Stimulated activated CD4-positive, alpha-beta T cell treated with anti-CD3 and anti-CD28 coated beads, Interleukin-2, amount 100 ng/mL, for 24 hours (primary cell): ENCODE results near the gene MYO18A.
A peak's percentile ranks its signal among the peaks of the same experiment; 100 is the strongest.
"Not testable (repeated sequence)": the region's sequence is repeated elsewhere in the genome, so short reads cannot be mapped to it uniquely, and the experiment has no call there.

Source experiments
- DNase-seq, 2 donors: peaks; one replicate each; pipeline ENCODE4 v3.0.0-alpha.2; 2020

The MYO18A gene

DNA sequence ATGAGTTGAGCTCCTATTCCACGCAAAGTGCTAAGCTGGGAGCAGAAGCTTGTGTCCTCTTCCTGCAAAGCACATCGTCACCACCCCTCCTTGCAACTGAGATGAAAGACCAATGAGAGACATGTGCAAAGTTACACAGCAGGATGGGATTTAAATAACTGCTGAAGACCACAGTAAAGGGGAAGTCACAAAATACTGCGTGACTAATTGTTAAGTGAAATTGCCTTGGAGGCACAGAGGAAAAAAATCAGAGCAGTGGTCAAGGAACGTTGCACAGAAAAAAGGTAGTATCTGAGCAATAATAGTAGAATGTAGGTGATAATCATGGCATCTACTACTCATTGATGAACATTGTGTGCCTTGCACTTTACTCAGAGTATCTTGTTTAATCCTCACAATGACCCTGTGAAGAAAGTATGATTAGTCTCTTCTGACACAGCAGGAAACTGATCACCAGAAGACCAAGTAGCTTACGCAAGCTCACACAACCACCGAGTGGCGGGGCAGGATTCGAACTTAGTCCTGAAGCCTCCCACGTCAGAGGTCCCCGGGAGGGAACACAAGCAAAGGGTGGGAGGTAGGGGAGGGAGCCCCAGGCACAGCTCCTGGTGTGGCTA lies 15.4 kb upstream of the MYO18A start:
- no peak for DNase-seq

DNA sequence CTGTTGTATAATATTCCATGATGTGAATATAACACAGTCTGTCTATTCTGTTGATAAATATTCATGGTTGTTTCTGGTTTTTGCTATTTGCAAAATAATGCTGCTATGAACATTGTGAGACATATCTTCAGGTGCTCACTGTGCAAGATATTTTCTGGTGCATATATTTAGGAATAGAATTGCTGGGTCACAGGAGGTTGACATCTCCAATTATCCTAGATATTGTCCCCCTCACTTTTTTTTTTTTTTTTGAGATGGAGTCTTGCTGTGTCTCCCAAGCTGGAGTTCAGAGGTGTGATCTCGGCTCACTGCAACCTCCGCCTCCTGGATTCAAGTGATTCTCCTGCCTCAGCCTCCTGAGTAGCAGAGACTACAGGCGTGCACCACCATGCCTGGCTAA lies 14.5 kb upstream of the MYO18A start:
- DNase-seq: no peak

GRCh38 chr17:29193146-29193545 lies 12.9 kb upstream of the MYO18A start:
- no peak for DNase-seq

- no peak for DNase-seq
Observed at GRCh38 chr17:29190592-29191207, 10.5 kb upstream of the MYO18A start.

DNA sequence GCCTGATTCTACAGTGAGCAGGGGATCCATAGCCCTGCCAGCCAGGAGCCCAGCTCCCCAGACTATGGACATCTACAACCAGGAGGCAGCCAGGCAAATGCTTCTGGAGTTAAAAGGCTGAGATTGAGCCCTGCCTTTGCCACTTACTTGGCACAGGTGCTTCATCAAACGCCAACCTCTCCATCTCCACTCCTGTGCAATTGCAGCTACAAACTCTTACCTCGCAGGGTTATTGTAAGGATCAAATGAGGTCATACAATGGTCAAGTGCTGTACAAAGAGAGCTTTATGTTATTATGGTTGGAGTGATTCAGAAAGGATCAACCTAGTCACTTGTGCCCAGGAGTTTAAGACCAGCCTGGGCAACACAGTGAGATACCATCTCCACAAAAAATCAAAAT lies 9.8 kb upstream of the MYO18A start:
- DNase-seq: no peak

DNA sequence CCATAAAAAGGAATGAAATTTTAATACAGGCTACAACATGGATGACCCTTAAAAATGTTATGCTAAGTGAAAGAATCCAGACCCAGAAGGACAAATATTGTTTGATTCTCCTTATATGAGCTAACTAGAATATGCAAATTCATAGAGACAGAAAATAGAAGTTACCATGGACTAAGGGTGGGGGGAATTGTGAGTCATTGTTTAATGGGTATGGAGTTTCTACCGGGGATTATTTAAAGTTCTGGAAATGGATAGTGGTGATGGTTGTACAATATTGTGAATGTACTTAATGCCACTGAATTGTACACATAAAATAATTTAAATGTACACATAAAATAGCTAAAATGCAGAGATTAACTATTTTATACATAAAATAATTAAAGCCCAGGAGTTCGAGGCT lies 9.2 kb upstream of the MYO18A start:
- no peak for DNase-seq

DNA sequence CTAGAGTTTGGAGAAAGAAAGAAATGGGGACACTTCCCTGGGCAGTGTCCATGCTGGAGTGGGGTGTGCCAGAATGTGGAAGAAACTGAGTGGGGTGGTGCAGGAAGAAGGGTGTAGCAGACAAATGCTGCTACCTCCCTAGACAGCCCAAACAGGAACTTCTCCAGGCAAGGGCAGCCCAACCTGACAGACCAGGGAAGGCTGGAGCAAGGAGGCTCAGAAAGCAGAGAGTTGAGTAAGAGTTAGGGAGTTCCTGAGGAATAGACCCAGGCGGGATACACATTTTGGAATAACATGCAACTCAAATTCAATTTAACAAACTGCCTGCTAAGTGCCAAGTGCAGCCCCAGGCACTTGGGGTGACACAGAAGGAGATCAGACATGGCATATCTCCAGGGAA lies 1.0 kb upstream of the MYO18A start:
- DNase-seq: no peak

DNA sequence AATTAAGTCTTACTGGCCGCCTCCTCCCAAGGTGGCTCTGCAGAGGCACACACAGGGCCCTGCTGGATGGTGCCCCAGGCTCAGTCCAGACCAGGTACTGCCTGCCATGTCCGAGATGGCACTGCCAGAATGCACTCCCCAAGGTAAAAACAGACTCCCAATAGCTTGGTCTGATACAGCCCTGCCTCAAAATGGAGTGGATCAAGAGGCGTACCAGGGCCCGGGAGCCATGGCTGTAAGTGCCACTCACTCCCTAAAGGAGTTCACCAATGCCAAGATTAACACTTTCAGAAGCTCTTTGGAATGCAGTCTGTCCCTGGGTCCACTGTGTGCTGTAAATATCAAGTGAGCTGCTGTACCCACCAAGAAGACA lies 576 bp upstream of the MYO18A start:
- DNase-seq: no peak

DNA sequence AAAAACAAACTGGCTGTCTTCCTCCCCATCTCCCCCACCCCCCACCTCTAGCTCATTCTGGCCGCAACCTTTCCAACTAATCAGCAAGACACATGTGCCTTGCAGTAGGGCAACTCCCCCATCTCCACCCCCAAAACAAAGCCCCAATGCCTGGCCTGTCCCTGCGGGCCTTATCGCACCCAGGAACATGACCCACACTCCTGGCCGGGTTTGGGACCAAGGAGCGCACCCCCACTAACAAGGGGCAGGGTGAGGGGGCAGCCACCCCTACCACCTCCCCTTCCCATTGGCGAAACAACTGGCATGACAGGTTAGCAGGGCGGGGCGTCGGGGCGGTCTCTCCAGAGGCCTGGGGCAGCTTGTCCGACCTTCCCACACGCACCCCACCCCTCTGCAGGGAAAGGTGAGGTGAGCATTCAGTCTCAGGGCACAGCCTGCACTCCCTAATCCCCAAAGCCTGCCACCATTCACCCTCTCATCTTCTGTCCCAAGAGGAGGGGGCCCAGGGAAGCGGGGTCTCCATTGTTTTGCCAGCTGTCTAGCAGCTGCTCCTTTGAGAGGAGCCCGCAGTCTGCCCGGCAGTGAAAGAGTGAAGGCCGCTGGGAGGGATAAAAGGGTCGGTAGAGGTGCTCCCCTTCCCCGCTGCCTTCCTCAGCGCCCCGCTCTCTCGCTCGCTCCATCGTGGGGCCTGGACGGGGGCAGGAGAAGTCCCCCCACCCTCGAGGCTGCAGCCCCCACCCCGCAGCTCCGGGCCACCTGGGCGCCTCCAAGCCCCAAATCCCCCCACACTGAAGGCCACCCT lies 765 bp downstream of the MYO18A start:
- DNase-seq: no peak

- DNase-seq: no peak
Observed at GRCh38 chr17:29178750-29179231, 1.4 kb downstream of the MYO18A start.

DNA sequence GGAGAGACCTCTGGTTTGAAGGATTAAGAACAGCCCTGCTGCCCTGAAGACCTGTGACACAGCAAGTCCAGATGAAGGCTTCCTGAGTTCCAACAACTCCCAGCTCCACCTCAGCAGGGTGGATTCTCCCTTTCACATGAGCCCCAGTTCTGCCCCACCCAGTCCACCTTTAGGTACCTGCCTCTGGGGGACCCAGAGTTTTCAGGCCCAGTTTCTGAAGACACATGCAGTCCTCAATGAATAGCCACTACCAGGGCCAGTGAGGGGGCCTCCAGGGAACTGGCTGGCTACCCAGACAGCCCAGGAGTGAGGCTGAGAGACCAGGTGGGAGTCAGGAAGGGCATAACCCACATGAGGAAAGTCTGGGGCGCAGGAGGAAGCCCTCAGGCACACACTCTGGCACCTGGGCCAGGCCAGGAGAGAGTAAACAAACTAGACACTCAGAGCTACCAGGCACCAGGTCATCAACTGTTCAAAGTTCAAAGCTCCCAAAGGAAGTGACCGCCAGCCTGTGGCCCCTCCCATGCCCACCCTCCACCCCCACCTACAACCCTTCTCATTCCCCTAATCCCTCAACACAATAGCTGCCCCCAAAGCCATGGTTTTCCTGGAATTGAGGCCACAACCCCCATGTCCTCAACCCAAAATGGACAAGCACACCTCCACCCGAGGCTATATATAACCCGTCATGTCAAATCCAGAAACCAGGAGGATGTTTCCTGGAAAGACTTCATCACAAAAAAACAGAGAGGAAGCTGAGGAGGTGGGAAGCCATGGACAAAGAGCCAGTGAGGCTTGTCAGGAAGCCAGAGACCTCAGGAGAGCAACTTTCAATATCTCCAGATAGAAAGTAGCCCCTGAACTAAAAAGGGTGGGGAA lies 2.1 kb downstream of the MYO18A start:
- DNase-seq: no peak

- no peak for DNase-seq
Observed at GRCh38 chr17:29177541-29177870, 2.7 kb downstream of the MYO18A start.

- DNase-seq: peak; percentile 64 to 65
Observed at GRCh38 chr17:29176558-29177351, 3.4 kb downstream of the MYO18A start.

DNA sequence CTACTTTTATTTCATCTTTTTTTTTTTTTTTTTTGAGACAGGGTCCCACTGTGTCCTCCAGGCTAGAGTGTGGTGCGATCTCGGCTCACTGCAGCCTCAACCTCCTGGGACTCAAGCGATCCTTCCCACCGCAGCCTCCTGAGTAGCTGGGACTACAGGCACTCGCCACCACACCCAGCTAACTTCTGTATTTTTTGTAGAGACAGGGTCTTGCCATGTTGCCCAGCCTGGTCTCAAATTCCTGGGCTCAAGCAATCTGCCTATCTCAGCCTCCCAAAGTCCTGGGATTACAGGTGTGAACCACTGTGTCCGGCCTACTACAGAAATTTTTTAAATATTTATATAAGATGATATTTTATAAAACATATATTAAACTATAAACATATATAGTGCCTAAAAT lies 4.8 kb downstream of the MYO18A start:
- DNase-seq: no peak

DNA sequence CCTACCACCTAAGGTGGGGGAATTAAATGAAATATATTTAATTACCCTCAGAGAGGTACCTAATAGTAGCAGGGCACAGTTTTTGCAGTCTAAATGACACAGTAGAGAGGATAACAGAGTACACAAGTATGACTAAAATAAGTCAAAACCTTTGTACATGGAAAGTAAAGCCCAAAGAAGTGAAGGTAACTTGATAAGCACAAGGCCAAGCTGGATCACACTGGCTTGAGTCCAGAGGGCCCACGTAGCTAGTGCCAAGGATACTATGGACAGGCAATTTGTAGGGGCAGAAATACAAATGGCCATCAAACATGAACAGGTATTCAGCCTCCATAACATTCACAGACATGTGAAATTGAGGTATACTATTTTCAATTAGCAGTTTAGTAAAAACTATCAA lies 7.6 kb downstream of the MYO18A start:
- no peak for DNase-seq

GRCh38 chr17:29170682-29171081 lies 9.5 kb downstream of the MYO18A start:
- no peak for DNase-seq

GRCh38 chr17:29169806-29170591 lies 10.2 kb downstream of the MYO18A start:
- DNase-seq: no peak

DNA sequence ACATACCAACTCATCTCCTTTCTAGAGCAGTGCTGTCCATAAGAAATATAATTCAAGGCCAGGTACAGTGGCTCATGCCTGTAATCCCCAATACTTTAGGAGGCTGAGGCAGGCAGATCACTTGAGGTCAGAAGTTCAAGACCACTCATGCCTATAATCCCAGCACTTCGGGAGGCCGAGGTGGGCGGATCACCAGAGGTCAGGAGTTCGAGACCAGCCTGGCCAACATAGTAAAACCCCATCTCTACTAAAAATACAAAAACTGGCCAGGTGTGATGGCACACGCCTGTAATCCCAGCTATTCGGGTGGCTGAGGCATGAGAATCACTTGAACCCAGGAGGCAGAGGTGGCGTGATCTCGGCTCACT lies 11.5 kb downstream of the MYO18A start:
- DNase-seq: not testable (repeated sequence)

GRCh38 chr17:29168079-29168758 lies 12.0 kb downstream of the MYO18A start:
- no peak for DNase-seq

DNA sequence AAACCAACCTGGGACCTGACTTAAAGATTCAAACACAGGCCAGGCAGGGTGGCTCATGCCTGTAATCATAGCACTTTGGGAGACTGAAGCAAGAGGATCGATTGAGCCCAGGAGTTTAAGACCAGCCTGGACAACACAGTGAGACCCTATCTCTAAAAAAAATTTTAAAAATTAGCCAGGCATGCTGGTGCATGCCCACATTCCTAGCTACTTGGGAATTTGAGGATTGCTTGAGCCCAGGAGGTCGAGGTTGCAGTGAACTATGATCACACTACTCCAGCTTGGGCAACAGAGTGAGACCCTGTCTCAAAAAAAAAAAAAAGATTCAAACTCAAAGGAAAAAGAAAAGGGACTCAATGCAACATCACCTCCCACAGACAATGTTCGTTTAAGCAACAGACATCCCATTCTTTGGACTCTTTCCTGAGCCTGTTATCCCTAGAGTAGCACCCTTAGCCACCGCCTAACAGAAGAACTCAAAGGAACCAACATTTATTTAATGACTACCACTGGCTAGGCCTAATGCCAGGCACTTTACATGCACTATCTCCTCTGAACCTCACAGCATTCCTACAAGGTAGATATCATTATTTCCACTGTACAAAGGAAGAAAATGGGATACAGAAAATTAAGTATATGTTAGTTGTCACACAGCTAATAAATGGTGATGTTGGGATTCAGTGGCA lies 12.7 kb downstream of the MYO18A start:
- DNase-seq: no peak

DNA sequence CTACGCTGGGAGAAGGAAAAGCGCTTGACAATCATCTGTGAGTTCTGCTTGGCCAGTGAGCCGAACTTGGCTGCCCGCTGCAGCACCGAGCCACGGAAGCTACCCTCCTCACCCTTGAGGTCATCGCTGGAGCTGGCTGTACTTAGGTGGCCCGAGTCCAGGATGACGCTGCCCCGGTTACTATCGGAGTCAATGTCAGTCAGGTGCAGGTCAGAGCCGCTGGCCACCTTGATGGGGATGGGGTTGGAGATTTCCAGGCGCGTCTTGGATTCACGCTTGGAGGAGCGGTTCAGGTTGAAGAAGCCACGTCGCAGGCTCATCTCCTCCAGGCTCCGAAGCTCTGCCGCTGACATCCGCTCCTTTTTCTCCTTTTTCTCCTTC lies 13.7 kb downstream of the MYO18A start:
- DNase-seq: no peak
